Activated CD8-positive, alpha-beta memory T cell treated with anti-CD3 and anti-CD28 coated beads, Interleukin-2, amount 50 U/mL, for 48 hours (primary cell): Measurements from ENCODE around the gene NOTCH1.

Experiments used
- DNase-seq: peaks from one replicate; pipeline ENCODE4 v3.0.0-alpha.2; 2020

The NOTCH1 gene

GRCh38 chr9:136457326-136457725, 88.5 kb downstream of the NOTCH1 start:
- DNase-seq: no peak

- no peak for DNase-seq
Measured at GRCh38 chr9:136456258-136456657, 89.6 kb downstream of the NOTCH1 start.

- no peak for DNase-seq
Measured at GRCh38 chr9:136455043-136456002, 90.5 kb downstream of the NOTCH1 start.

GRCh38 chr9:136454026-136454796, 91.6 kb downstream of the NOTCH1 start:
- no peak for DNase-seq

GRCh38 chr9:136453326-136453725, 92.5 kb downstream of the NOTCH1 start:
- no peak for DNase-seq

DNA sequence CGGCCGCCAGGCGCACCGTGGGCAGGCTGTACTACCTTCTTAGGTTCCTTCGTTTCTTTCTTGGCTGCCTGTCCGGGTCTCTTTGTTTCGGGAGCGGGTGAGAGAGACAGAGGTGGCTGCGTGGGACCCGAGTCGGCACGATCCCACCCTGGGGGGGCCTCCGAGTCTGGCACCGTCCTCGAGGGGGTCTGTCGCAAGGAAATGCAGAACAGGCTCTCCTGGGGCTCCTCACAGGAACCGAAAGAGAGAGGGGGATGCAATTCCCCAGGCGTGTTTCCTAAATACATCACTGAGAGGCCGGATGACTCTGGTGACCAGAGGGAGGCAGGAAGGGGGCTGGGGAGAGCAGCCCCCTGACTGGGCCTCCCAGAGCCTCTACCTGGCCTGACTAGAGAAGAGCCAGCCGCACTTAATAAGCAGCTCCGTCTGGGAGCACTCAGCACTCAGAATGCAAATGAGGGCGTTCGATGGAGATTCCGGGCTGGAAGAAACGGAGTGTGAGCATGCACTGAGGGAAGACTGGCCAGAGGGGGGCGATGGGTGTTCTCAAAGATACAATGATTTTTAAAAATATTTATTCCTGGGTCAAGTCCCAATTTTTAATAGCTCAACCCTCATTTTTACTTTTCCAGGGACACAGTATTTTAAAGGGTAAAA, 94.5 kb downstream of the NOTCH1 start:
- DNase-seq: no peak

DNA sequence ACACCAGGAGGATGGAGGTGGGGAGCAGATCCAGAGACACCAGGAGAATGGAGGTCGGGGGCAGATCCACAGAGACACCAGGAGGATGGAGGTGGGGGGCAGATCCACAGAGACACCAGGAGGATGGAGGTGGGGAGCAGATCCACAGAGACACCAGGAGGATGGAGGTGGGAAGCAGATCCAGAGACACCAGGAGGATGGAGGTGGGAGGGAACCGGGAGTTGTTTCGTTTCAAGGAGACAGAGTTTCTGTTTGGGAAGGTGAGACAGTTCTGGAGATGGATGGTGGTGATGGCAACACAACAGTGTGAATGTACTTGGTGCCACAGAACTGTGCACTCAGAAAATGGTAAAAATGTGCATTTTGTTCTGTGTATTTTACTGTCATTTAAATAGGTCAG, 97.2 kb downstream of the NOTCH1 start:
- DNase-seq: no peak

DNA sequence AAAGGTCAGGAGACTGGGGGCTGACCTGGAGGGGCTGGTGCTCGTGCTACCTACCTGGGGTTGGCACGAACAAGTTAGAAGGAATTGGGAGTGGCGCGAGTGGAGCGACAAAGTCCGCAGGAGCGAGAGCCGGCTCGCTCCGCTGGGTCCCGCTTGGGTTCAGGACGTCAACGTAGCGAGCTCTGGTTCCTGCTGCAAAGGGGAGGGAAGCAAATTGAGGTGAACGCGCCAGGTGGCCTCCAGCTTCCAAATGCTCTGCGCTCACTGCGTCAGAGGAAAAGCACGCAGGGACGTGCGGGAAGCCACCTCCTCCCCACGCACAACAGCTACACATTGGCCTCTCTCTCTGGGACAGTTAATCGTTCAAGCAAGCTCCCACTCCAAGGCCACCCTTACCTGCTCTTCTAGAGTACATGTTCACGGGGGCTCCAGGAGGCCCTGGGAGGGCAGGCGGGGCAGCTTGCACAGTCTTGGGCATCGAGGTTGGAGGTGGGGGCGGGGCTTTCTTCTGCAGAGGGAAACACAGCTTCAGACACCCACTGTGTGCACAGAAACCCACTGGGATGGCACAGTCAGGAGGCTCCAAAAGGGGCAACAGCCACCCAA, 98.6 kb downstream of the NOTCH1 start:
- no peak for DNase-seq

DNA sequence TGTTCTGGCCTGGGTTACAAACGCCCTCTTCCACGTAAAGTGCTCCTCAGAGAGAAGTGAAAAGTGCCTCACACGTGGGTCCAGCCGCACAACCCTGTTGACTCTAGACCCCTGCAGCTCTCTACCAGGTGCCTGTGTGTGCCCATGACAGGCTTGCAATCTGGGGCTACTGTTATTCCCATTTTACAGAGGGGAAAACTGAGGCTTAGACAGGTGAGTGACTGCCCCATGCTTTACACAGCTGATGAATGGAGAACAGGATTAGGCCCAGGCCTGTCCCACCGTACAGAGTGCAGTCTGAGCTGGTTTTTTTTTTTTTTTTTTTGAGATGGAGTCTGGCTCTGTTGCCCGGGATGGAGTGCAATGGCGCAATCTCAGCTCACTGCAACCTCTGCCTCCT, 100.0 kb downstream of the NOTCH1 start:
- no peak for DNase-seq
